GM19438 (cell line): ENCODE results near the gene DENND1A.

ENCODE experiments used
- ATAC-seq: cut with Tn5 transposase; IDR thresholded peaks from one replicate; pipeline ENCODE4 v1.9.1; 2021; ENCODE audit warnings: low read depth; ENCODE audit not compliant: unreplicated experiment

DENND1A gene

GRCh38 chr9:123425261-123425821 is 504.6 kb downstream of the DENND1A start:
- no peak for ATAC-seq

- ATAC-seq = no peak
These were observed 505.2 kb downstream of the DENND1A start for GRCh38 chr9:123424552-123425225.

GRCh38 chr9:123424131-123424530 is 505.8 kb downstream of the DENND1A start:
- ATAC-seq = no peak

- no peak for ATAC-seq
These were observed 506.6 kb downstream of the DENND1A start for GRCh38 chr9:123423311-123423640.

GRCh38 chr9:123422635-123423310 is 507.2 kb downstream of the DENND1A start:
- ATAC-seq = no peak

GRCh38 chr9:123421801-123422455 is 508.0 kb downstream of the DENND1A start:
- no peak for ATAC-seq

GRCh38 chr9:123421186-123421585 is 508.7 kb downstream of the DENND1A start:
- ATAC-seq = no peak

- no peak for ATAC-seq
These were observed 509.3 kb downstream of the DENND1A start for GRCh38 chr9:123420592-123421111.

- ATAC-seq = no peak
These were observed 510.0 kb downstream of the DENND1A start for GRCh38 chr9:123419721-123420591.

GRCh38 chr9:123419091-123419490 is 510.8 kb downstream of the DENND1A start:
- ATAC-seq = no peak

GRCh38 chr9:123418506-123418905 is 511.4 kb downstream of the DENND1A start:
- no peak for ATAC-seq

- no peak for ATAC-seq
These were observed 511.9 kb downstream of the DENND1A start for GRCh38 chr9:123418052-123418430.

GRCh38 chr9:123417289-123418051 is 512.5 kb downstream of the DENND1A start:
- ATAC-seq = no peak

- no peak for ATAC-seq
These were observed 513.8 kb downstream of the DENND1A start for GRCh38 chr9:123416176-123416575.

GRCh38 chr9:123414936-123415930 is 514.7 kb downstream of the DENND1A start:
- ATAC-seq = no peak

GRCh38 chr9:123414204-123414603 is 515.7 kb downstream of the DENND1A start:
- ATAC-seq = no peak

GRCh38 chr9:123412171-123412820 is 517.6 kb downstream of the DENND1A start:
- ATAC-seq = no peak

- no peak for ATAC-seq
These were observed 518.3 kb downstream of the DENND1A start for GRCh38 chr9:123411636-123412035.
